ENCODE data around the gene RBM33.

RBM33 gene

GRCh38 chr7:155807789-155808548 is 163.5 kb downstream of the RBM33 start:
- H3K4me3 ChIP-seq (ENCODE audit: low read length), result no peak overlapping the region
- H3K9me3 ChIP-seq (ENCODE audit: control insufficient read depth, low read length), result no peaks in the 10 kb centered on the region
- H3K4me1 ChIP-seq (ENCODE audit: control insufficient read depth, insufficient read depth, low read length), result peaks cover 43% of the 10 kb centered on the region
- peak overlapping the region; percentile 76 for H3K9ac ChIP-seq (ENCODE audit: low read length)
- peaks cover 34% of the 10 kb centered on the region for H3K27me3 ChIP-seq (ENCODE audit: control insufficient read depth, insufficient read depth, low read length)
- H3K36me3 ChIP-seq (ENCODE audit: control insufficient read depth, insufficient read depth, low read length), result no peaks in the 10 kb centered on the region

DNA sequence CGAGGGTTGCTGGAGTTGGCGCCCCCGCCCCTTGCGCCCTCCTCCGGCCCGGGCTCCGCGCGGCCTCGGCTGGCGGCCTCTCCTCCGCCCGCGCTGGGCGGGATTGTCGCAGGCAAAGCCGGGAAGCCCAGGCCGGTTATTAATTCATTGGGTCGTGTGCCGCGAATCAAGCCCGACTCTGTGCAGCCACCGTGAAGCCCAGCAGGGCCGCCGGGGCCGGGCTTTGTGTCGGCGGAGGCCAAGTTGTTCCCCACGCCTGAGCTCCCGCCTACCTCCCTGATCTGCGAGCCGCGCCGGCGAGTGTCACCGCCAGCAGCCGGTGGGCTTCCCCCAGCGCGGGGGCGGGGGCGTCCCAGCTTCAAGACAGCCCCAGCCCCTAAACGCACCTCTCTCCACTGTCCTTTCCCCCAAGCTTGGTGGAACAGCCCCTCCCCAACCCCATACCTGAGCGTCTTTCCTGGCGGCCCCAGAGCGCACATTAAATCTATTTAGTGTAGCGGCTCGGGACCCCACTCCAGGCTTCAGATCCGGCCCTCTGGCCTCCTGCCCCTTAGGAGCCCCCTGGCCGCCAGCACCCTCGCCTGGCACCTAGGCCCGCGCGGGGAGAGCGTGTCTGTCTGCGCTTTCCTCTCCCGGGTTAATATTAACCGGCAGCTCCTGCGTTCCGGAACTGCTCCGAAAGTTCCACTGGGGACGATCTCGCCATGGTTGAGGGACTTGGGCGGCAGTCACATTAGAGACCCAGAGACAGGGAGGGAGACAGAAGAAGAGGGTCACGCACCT is 164.3 kb downstream of the RBM33 start:
- Histone ChIP-seq H3K9ac (ENCODE audit: low read length) (peak overlapping the region; percentile 76), H3K36me3 (ENCODE audit: control insufficient read depth, insufficient read depth, low read length) (no peaks in the 10 kb centered on the region), H3K9me3 (ENCODE audit: control insufficient read depth, low read length) (no peaks in the 10 kb centered on the region), H3K4me3 (ENCODE audit: low read length) (peak overlapping the region; percentile 56), H3K4me1 (ENCODE audit: control insufficient read depth, insufficient read depth, low read length) (peaks cover 43% of the 10 kb centered on the region), H3K27me3 (ENCODE audit: control insufficient read depth, insufficient read depth, low read length) (peaks cover 39% of the 10 kb centered on the region)

GRCh38 chr7:155809332-155809946 is 165.0 kb downstream of the RBM33 start:
- peaks cover 41% of the 10 kb centered on the region for H3K27me3 ChIP-seq (ENCODE audit: control insufficient read depth, insufficient read depth, low read length)
- H3K36me3 ChIP-seq (ENCODE audit: control insufficient read depth, insufficient read depth, low read length), result no peaks in the 10 kb centered on the region
- H3K9ac ChIP-seq (ENCODE audit: low read length), result peak overlapping the region; percentile 76
- H3K9me3 ChIP-seq (ENCODE audit: control insufficient read depth, low read length), result no peaks in the 10 kb centered on the region
- H3K4me3 ChIP-seq (ENCODE audit: low read length), result peak overlapping the region; percentile 68
- H3K4me1 ChIP-seq (ENCODE audit: control insufficient read depth, insufficient read depth, low read length), result peaks cover 40% of the 10 kb centered on the region

DNA sequence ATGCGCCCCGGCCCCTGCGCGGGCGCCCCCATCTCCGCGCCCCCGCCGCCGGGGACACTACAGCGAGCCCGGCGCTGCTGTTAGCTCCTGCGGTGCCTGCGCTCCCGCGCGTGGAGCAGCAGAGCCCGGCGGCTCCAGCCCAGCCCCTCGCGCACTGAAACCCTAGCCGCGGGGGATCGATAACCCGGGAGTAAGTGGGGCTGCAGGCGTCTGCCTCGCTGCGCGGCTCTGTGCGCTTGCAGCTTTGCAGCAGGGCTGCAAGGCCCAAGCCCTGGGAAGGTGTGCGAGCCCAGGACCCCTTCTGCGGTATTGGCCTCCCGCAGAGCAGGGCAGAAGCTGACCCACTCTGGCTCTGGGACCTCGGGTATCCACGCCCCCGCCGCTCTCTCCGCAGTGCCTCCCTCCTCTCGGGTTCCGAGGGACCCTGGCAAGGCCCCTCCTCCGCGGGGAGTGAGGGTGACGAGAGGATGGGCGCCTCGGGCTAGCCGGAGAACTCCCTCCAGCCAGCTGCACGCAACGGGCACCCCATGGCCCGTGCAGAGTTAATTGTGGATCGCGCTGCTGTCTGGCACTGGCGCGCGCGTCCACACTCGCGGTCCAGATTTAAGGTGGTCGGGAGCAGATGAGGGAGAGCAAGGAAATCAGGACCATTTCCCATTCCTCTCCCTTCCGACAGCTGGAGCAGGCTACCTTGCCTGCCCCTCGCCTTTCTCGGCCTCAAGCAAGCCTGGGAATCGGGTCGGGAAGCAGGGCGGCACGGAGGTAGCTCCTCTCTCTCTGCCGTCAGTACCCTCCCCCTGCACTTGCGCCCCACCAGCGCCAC is 165.7 kb downstream of the RBM33 start:
- Histone ChIP-seq H3K4me3 (ENCODE audit: low read length) (peak overlapping the region; percentile 68), H3K36me3 (ENCODE audit: control insufficient read depth, insufficient read depth, low read length) (no peaks in the 10 kb centered on the region), H3K9me3 (ENCODE audit: control insufficient read depth, low read length) (no peaks in the 10 kb centered on the region), H3K9ac (ENCODE audit: low read length) (peak overlapping the region; percentile 76), H3K4me1 (ENCODE audit: control insufficient read depth, insufficient read depth, low read length) (peaks cover 34% of the 10 kb centered on the region), H3K27me3 (ENCODE audit: control insufficient read depth, insufficient read depth, low read length) (peaks cover 38% of the 10 kb centered on the region)

DNA sequence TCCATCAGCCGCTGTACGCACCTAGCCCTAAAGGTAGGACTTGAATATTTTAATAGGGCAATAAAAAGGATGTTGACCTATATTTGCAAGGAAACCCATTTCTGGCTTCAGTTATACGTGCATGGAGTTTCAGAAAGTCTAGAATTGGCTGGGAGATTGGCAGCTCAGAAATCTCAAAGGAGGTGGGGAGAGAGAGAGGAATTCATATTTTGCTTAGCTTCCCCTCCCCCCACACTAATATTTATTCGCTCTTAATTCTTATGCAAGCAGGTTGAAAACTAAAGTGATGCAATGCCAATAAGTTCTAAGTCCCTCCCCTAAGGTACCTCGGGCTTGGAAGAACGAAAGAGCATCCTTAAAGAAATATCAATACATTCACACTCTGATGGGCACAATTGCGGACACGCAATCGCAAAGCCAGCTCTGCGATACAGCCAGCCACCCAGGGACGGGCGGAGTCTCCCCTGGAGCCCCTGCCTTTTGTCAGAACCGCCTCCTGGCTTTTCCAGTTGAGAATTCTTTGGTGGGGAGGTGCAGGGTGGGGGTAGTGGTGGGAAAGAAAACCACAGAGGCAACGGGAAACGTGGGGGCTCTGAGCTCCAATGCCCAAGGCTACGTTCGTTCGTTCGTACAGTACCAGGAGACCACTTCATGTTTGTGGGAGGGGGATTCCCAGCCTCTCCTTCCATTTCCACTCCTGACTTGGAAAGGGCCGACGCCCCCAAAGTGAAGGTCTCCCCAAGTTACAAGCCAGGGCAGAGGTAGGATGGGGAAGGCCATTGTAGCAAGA is 166.5 kb downstream of the RBM33 start:
- no peaks in the 10 kb centered on the region for H3K36me3 ChIP-seq (ENCODE audit: control insufficient read depth, insufficient read depth, low read length)
- peaks cover 41% of the 10 kb centered on the region for H3K27me3 ChIP-seq (ENCODE audit: control insufficient read depth, insufficient read depth, low read length)
- H3K4me3 ChIP-seq (ENCODE audit: low read length), result peak overlapping the region; percentile 68
- no peaks in the 10 kb centered on the region for H3K9me3 ChIP-seq (ENCODE audit: control insufficient read depth, low read length)
- peaks cover 33% of the 10 kb centered on the region for H3K4me1 ChIP-seq (ENCODE audit: control insufficient read depth, insufficient read depth, low read length)
- H3K9ac ChIP-seq (ENCODE audit: low read length), result peak overlapping the region; percentile 76

DNA sequence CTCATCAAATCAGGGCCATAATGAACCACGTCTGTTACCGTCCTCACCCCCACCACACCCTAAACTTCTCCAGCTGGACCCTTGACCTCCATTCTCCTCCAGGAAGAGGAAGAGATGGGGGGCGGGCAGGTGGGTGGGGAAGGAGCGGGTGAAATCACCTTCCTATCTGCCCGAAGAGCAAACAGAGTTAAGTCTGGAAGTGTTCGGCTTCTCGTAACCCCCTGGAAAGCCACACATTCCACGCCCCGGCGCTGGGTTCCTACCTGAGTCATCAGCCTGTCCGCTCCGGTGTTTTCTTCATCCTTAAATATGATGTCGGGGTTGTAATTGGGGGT is 167.1 kb downstream of the RBM33 start:
- no peaks in the 10 kb centered on the region for H3K9me3 ChIP-seq (ENCODE audit: control insufficient read depth, low read length)
- peaks cover 30% of the 10 kb centered on the region for H3K4me1 ChIP-seq (ENCODE audit: control insufficient read depth, insufficient read depth, low read length)
- H3K4me3 ChIP-seq (ENCODE audit: low read length), result peak overlapping the region; percentile 68
- H3K27me3 ChIP-seq (ENCODE audit: control insufficient read depth, insufficient read depth, low read length), result peaks cover 36% of the 10 kb centered on the region
- H3K36me3 ChIP-seq (ENCODE audit: control insufficient read depth, insufficient read depth, low read length), result no peaks in the 10 kb centered on the region
- H3K9ac ChIP-seq (ENCODE audit: low read length), result peak overlapping the region; percentile 72

GRCh38 chr7:155811895-155812761 is 167.7 kb downstream of the RBM33 start, which contains the start of gene SHH:
SHH (minus strand) TSS chr7:155812463; CDS start chr7:155812122, 341 bp downstream.
- Histone ChIP-seq H3K9ac (ENCODE audit: low read length) (peak within 1 kb of the TSS; percentile 72), H3K27me3 (ENCODE audit: control insufficient read depth, insufficient read depth, low read length) (peaks cover 30% of the 10 kb centered on the region), H3K36me3 (ENCODE audit: control insufficient read depth, insufficient read depth, low read length) (no peaks in the 10 kb centered on the region), H3K9me3 (ENCODE audit: control insufficient read depth, low read length) (no peaks in the 10 kb centered on the region), H3K4me1 (ENCODE audit: control insufficient read depth, insufficient read depth, low read length) (peaks cover 32% of the 10 kb centered on the region), H3K4me3 (ENCODE audit: low read length) (peak within 1 kb of the TSS; percentile 68)

GRCh38 chr7:155813125-155813524 is 168.7 kb downstream of the RBM33 start:
- Histone ChIP-seq H3K36me3 (ENCODE audit: control insufficient read depth, insufficient read depth, low read length) (no peaks in the 10 kb centered on the region), H3K4me1 (ENCODE audit: control insufficient read depth, insufficient read depth, low read length) (peaks cover 32% of the 10 kb centered on the region), H3K9ac (ENCODE audit: low read length) (no peak overlapping the region), H3K9me3 (ENCODE audit: control insufficient read depth, low read length) (no peaks in the 10 kb centered on the region), H3K4me3 (ENCODE audit: low read length) (no peak overlapping the region), H3K27me3 (ENCODE audit: control insufficient read depth, insufficient read depth, low read length) (peaks cover 29% of the 10 kb centered on the region)

DNA sequence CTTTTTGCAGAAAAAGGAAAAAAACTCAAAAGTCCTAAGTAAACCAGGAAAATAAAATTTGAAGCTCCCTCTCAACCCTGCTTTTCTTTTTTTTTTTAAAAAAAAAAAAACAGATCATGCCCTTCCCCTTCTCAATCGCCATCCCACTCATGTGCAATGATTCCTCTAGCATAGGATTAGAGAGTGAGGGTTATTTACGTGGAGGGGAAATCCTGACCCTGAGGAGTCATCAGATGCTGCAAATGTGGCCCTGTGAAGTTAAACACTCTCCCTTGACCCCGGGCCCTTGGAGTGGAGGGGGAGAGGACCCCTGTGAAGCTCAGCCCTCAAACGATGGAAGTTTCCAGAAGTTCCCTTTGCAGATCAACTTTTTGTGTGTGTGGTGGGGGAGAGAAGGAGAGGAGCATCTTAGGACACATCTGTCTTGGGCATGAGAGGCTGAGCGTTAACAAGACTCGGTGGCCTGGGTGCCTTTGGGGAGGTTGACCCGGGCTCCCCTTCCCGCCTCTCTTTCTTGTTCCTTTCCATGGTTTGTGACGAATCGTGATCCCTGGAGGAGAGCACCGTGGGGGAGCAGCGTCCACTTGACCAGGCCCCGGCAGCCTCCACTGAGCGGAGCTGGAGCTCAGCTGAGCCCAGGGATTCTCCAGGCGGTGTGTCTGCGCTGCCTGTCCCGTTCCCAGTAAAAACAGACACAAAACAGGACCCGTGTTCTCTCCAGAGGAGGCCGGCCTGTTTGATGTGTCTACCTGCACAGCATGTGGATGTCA is 169.3 kb downstream of the RBM33 start:
- H3K9me3 ChIP-seq (ENCODE audit: control insufficient read depth, low read length), result no peaks in the 10 kb centered on the region
- no peak overlapping the region for H3K9ac ChIP-seq (ENCODE audit: low read length)
- H3K4me3 ChIP-seq (ENCODE audit: low read length), result no peak overlapping the region
- peaks cover 35% of the 10 kb centered on the region for H3K4me1 ChIP-seq (ENCODE audit: control insufficient read depth, insufficient read depth, low read length)
- no peaks in the 10 kb centered on the region for H3K36me3 ChIP-seq (ENCODE audit: control insufficient read depth, insufficient read depth, low read length)
- H3K27me3 ChIP-seq (ENCODE audit: control insufficient read depth, insufficient read depth, low read length), result peaks cover 29% of the 10 kb centered on the region
